ENCODE data around the gene AKT1S1.

AKT1S1 gene

GRCh38 chr19:49911381-49912145, 34.4 kb upstream of the AKT1S1 start:
- ChIA-PET POLR2A (interaction anchor here (0.9 to 1.8 kb wide), 6 partner anchors 10 to 42 kb away, joined by 4 to 10 read pairs (median 5); partner anchors contain the start of genes AKT1S1, ATF5 and NUP62), CTCF (interaction anchor here (0.6 to 1.4 kb wide), 5 partner anchors 9 to 29 kb away, joined by 3 to 6 read pairs (median 4); partner anchors contain the start of gene NUP62)
- H3K4me1 ChIP-seq (ENCODE audit: control insufficient read depth, insufficient read depth, low read length), result no peaks in the 10 kb centered on the region
- H3K4me3 ChIP-seq (ENCODE audit: low read depth, low read length), result no peak overlapping the region
- no peak for TF ChIP-seq HIC1 (tag by site-specific recombination; IDR thresholded peaks at IDR 0.05)
- TF ChIP-seq ZNF202 (tag by site-specific recombination; IDR thresholded peaks at IDR 0.05; ENCODE audit: borderline replicate concordance), result no peak
- H3K9me3 ChIP-seq (ENCODE audit: control insufficient read depth, insufficient read depth, low read depth, low read length), result no peaks in the 10 kb centered on the region
- peak overlapping the region; percentile 34; the same call in 1 of the 2 replicates for H3K27ac ChIP-seq (ENCODE audit: extremely low read depth, low read depth, low read length)
- H3K36me3 ChIP-seq (ENCODE audit: control insufficient read depth in 2 of 2, insufficient read depth in 1 of 2, low read length in 2 of 2), result peaks cover 54 to 84% of the 10 kb centered on the region in 2 experiments

DNA sequence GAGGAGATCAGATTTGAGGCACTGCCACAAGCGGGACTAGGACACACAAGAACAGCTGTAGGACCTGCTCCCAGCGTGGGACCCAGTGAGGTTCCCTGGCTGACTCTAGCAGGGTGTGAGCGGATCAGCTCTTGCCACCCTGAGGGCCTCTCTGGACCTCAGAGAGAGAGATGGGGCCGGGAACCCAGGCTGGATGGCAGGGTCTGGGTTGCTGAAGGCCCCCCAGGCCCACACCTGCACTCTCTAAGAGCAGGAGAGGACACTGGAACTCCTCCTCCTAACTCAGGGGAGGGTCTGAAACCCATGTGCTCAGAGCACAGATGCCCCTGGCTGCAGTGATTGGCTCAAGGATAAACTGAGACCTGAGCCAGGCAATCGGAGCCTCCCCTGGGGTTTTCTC, 33.0 kb upstream of the AKT1S1 start:
- POLR2A ChIA-PET, result interaction anchor here (0.6 to 2.6 kb wide), 2 partner anchors 19 kb away, joined by 4 to 14 read pairs; partner anchors contain the start of genes ATF5 and NUP62
- H3K36me3 ChIP-seq (ENCODE audit: control insufficient read depth in 2 of 2, insufficient read depth in 1 of 2, low read length in 2 of 2), result peaks cover 49 to 75% of the 10 kb centered on the region in 2 experiments
- no peak overlapping the region for H3K4me3 ChIP-seq (ENCODE audit: low read depth, low read length)
- no peaks in the 10 kb centered on the region for H3K4me1 ChIP-seq (ENCODE audit: control insufficient read depth, insufficient read depth, low read length)
- CTCF ChIA-PET, result interaction anchor here (0.6 to 1.4 kb wide), 2 partner anchors 20 to 28 kb away, joined by 3 to 4 read pairs; no protein-coding TSS in a partner anchor
- H3K27ac ChIP-seq (ENCODE audit: extremely low read depth, low read depth, low read length), result no peak overlapping the region
- no peaks in the 10 kb centered on the region for H3K9me3 ChIP-seq (ENCODE audit: control insufficient read depth, insufficient read depth, low read depth, low read length)
- no peak for TF ChIP-seq ZNF148 (tag by site-specific recombination; IDR thresholded peaks at IDR 0.05; ENCODE audit: borderline replicate concordance)
- TF ChIP-seq, protein P1, sequence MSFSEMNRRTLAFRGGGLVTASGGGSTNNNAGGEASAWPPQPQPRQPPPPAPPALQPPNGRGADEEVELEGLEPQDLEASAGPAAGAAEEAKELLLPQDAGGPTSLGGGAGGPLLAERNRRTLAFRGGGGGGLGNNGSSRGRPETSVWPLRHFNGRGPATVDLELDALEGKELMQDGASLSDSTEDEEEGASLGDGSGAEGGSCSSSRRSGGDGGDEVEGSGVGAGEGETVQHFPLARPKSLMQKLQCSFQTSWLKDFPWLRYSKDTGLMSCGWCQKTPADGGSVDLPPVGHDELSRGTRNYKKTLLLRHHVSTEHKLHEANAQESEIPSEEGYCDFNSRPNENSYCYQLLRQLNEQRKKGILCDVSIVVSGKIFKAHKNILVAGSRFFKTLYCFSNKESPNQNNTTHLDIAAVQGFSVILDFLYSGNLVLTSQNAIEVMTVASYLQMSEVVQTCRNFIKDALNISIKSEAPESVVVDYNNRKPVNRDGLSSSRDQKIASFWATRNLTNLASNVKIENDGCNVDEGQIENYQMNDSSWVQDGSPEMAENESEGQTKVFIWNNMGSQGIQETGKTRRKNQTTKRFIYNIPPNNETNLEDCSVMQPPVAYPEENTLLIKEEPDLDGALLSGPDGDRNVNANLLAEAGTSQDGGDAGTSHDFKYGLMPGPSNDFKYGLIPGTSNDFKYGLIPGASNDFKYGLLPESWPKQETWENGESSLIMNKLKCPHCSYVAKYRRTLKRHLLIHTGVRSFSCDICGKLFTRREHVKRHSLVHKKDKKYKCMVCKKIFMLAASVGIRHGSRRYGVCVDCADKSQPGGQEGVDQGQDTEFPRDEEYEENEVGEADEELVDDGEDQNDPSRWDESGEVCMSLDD (tag by site-specific recombination; IDR thresholded peaks at IDR 0.05), result no peak
- no peak for TF ChIP-seq TRIM28 (IDR thresholded peaks at IDR 0.05; ENCODE audit: borderline replicate concordance, low read length)
- no peak for TF ChIP-seq ZNF843 (tag by site-specific recombination; IDR thresholded peaks at IDR 0.05)
- no peak for TF ChIP-seq ZNF501 (tag by site-specific recombination; IDR thresholded peaks at IDR 0.05)
- TF ChIP-seq, protein P2, sequence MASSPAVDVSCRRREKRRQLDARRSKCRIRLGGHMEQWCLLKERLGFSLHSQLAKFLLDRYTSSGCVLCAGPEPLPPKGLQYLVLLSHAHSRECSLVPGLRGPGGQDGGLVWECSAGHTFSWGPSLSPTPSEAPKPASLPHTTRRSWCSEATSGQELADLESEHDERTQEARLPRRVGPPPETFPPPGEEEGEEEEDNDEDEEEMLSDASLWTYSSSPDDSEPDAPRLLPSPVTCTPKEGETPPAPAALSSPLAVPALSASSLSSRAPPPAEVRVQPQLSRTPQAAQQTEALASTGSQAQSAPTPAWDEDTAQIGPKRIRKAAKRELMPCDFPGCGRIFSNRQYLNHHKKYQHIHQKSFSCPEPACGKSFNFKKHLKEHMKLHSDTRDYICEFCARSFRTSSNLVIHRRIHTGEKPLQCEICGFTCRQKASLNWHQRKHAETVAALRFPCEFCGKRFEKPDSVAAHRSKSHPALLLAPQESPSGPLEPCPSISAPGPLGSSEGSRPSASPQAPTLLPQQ (tag by site-specific recombination; IDR thresholded peaks at IDR 0.05), result no peak
- TF ChIP-seq OSR2 (tag by site-specific recombination; IDR thresholded peaks at IDR 0.05), result no peak
- no peak for TF ChIP-seq ZNF544 (tag by site-specific recombination; IDR thresholded peaks at IDR 0.05)
- no peak for TF ChIP-seq ZNF792 (tag by site-specific recombination; IDR thresholded peaks at IDR 0.05)
- no peak for TF ChIP-seq AEBP2 (tag by site-specific recombination; IDR thresholded peaks at IDR 0.05; ENCODE audit: borderline replicate concordance)
- no peak for TF ChIP-seq ZNF513 (tag by site-specific recombination; IDR thresholded peaks at IDR 0.05)
- TF ChIP-seq ZNF626 (tag by site-specific recombination; IDR thresholded peaks at IDR 0.05), result no peak
- TF ChIP-seq HOXC10 (CRISPR knock-in tag; IDR thresholded peaks at IDR 0.05), result no peak
- no peak for TF ChIP-seq TCF7L2 (IDR thresholded peaks at IDR 0.05; ENCODE audit: borderline replicate concordance, low read depth, low read length)
- no peak for TF ChIP-seq ZBTB21 (tag by site-specific recombination; IDR thresholded peaks at IDR 0.05)
- no peak for TF ChIP-seq ZNF549 (tag by site-specific recombination; IDR thresholded peaks at IDR 0.05)
- TF ChIP-seq GLI2 (tag by site-specific recombination; IDR thresholded peaks at IDR 0.05; ENCODE audit: borderline replicate concordance, low read depth), result no peak
- no peak for TF ChIP-seq ZNF416 (tag by site-specific recombination; IDR thresholded peaks at IDR 0.05)
- no peak for TF ChIP-seq SALL2 (tag by site-specific recombination; IDR thresholded peaks at IDR 0.05; ENCODE audit: borderline replicate concordance)
